GM23248 (cell line): Measurements from ENCODE around the gene MRGPRD.

Experiments used
- EZH2 ChIP-seq: fragments of 200-600 bp; sonication (generic); IDR thresholded peaks from 2 replicates; pipeline ENCODE4 v1.6.1; 2018; ENCODE audit warnings: antibody characterized with exemption, mild to moderate bottlenecking; ENCODE audit not compliant: insufficient read depth, poor library complexity, severe bottlenecking
- EZH2phosphoT487 ChIP-seq: fragments of 200-600 bp; sonication (generic); IDR thresholded peaks from 2 replicates; pipeline ENCODE4 v1.6.1; 2018; ENCODE audit warnings: antibody characterized with exemption, moderate library complexity, mild to moderate bottlenecking, low read depth; ENCODE audit not compliant: insufficient read depth

- TF ChIP-seq EZH2 (no peak), EZH2phosphoT487 (no peak)
Observed at GRCh38 chr11:68973219-68973618, 7.6 kb downstream of the MRGPRD start.
